ENCODE results near the gene KSR2. TPM values are rescaled to one million over a fixed set of nuclear protein-coding genes. Genes with fewer than 3 reads are reported as not detected.

Gene KSR2
- total and polyA plus RNA-seq, 3 donors from 2014 or later = 2.4 to 3.8 (median 2.4) TPM

- H3K9me3 ChIP-seq = no peaks in the 10 kb centered on the region
- TF ChIP-seq POLR2A (IDR thresholded peaks at IDR 0.05) = no peak
- TF ChIP-seq, protein P1, sequence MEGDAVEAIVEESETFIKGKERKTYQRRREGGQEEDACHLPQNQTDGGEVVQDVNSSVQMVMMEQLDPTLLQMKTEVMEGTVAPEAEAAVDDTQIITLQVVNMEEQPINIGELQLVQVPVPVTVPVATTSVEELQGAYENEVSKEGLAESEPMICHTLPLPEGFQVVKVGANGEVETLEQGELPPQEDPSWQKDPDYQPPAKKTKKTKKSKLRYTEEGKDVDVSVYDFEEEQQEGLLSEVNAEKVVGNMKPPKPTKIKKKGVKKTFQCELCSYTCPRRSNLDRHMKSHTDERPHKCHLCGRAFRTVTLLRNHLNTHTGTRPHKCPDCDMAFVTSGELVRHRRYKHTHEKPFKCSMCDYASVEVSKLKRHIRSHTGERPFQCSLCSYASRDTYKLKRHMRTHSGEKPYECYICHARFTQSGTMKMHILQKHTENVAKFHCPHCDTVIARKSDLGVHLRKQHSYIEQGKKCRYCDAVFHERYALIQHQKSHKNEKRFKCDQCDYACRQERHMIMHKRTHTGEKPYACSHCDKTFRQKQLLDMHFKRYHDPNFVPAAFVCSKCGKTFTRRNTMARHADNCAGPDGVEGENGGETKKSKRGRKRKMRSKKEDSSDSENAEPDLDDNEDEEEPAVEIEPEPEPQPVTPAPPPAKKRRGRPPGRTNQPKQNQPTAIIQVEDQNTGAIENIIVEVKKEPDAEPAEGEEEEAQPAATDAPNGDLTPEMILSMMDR (IDR thresholded peaks at IDR 0.05) = no peak
- no peaks in the 10 kb centered on the region for H3K4me1 ChIP-seq
- DNase-seq = no peak
- H3K27me3 ChIP-seq = no peaks in the 10 kb centered on the region
- intact Hi-C loops (cut with DNase I; ENCODE audit: low total_unique reads) = no loop called here
- H3K27ac ChIP-seq = no peak overlapping the region
- no peak overlapping the region for H3K4me3 ChIP-seq
- no peaks in the 10 kb centered on the region for H3K36me3 ChIP-seq (ENCODE audit: low read depth, missing control alignments)
- WGBS, 2 donors = 80 to 87% methylated on average over 1 of the region's 1 CpG
Measured at GRCh38 chr12:117882181-117882580, 86.6 kb downstream of the KSR2 start.

- TF ChIP-seq, protein P1 (IDR thresholded peaks at IDR 0.05) = no peak
- no peak for TF ChIP-seq POLR2A (IDR thresholded peaks at IDR 0.05)
- DNase-seq = no peak
- H3K4me3 ChIP-seq = no peak overlapping the region
- intact Hi-C loops (cut with DNase I; ENCODE audit: low total_unique reads) = no loop called here
- no peaks in the 10 kb centered on the region for H3K4me1 ChIP-seq
- H3K27me3 ChIP-seq = no peaks in the 10 kb centered on the region
- H3K9me3 ChIP-seq = no peaks in the 10 kb centered on the region
- H3K36me3 ChIP-seq (ENCODE audit: low read depth, missing control alignments) = no peaks in the 10 kb centered on the region
- no peak overlapping the region for H3K27ac ChIP-seq
Measured at GRCh38 chr12:117881517-117881916, 87.3 kb downstream of the KSR2 start.

GRCh38 chr12:117878605-117879004, 90.2 kb downstream of the KSR2 start:
- Histone ChIP-seq H3K36me3 (ENCODE audit: low read depth, missing control alignments) (no peaks in the 10 kb centered on the region), H3K27ac (no peak overlapping the region), H3K4me3 (no peak overlapping the region), H3K4me1 (no peaks in the 10 kb centered on the region), H3K27me3 (no peaks in the 10 kb centered on the region), H3K9me3 (no peaks in the 10 kb centered on the region)
- DNase-seq = no peak
- TF ChIP-seq, protein P1 (IDR thresholded peaks at IDR 0.05) = no peak
- no peak for TF ChIP-seq POLR2A (IDR thresholded peaks at IDR 0.05)
- intact Hi-C loops (cut with DNase I; ENCODE audit: low total_unique reads) = no loop called here
- WGBS, 2 donors = 47 to 66% methylated on average over 8 of the region's 8 CpGs

DNA sequence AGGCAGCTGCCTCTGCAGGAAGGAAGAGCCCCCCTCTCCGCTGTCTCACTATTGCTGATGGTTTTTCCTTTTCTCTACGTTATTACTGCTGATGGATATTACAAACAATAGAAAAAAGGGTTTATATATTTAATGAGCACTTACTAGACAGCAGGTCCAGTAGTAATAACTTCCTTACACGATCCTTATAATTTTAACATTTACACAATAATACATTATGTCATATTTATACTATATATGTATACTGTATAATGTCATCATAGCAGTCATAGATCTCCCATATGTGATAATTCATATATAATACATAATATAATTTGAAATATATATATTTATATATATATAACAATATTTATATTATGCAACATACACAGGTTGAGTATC, 92.4 kb downstream of the KSR2 start:
- intact Hi-C loops (cut with DNase I; ENCODE audit: low total_unique reads) = no loop called here
- no peaks in the 10 kb centered on the region for H3K36me3 ChIP-seq (ENCODE audit: low read depth, missing control alignments)
- no peaks in the 10 kb centered on the region for H3K27me3 ChIP-seq
- H3K4me3 ChIP-seq = no peak overlapping the region
- no peak for TF ChIP-seq POLR2A (IDR thresholded peaks at IDR 0.05)
- TF ChIP-seq, protein P1 (IDR thresholded peaks at IDR 0.05) = no peak
- H3K27ac ChIP-seq = no peak overlapping the region
- DNase-seq = no peak
- 58 to 77% methylated on average over 3 of the region's 3 CpGs for WGBS, 2 donors
- no peaks in the 10 kb centered on the region for H3K4me1 ChIP-seq
- no peaks in the 10 kb centered on the region for H3K9me3 ChIP-seq

GRCh38 chr12:117875744-117876435, 92.9 kb downstream of the KSR2 start:
- no peaks in the 10 kb centered on the region for H3K27me3 ChIP-seq
- peaks cover 3% of the 10 kb centered on the region for H3K4me1 ChIP-seq
- TF ChIP-seq, protein P1 (IDR thresholded peaks at IDR 0.05) = no peak
- no peak for TF ChIP-seq POLR2A (IDR thresholded peaks at IDR 0.05)
- no peaks in the 10 kb centered on the region for H3K36me3 ChIP-seq (ENCODE audit: low read depth, missing control alignments)
- no peaks in the 10 kb centered on the region for H3K9me3 ChIP-seq
- intact Hi-C loops (cut with DNase I; ENCODE audit: low total_unique reads) = no loop called here
- DNase-seq = peak; percentile 30
- no peak overlapping the region for H3K27ac ChIP-seq
- no peak overlapping the region for H3K4me3 ChIP-seq
- WGBS, 2 donors = 17 to 25% methylated on average over 14 to 29 of the region's 29 CpGs

Data from testis (tissue), 3 donors.